Measurements from ENCODE around the gene TNNC2.
"Not testable (repeated sequence)": the region's sequence is repeated elsewhere in the genome, so short reads cannot be mapped to it uniquely, and the experiment has no call there.

Gene TNNC2

DNA sequence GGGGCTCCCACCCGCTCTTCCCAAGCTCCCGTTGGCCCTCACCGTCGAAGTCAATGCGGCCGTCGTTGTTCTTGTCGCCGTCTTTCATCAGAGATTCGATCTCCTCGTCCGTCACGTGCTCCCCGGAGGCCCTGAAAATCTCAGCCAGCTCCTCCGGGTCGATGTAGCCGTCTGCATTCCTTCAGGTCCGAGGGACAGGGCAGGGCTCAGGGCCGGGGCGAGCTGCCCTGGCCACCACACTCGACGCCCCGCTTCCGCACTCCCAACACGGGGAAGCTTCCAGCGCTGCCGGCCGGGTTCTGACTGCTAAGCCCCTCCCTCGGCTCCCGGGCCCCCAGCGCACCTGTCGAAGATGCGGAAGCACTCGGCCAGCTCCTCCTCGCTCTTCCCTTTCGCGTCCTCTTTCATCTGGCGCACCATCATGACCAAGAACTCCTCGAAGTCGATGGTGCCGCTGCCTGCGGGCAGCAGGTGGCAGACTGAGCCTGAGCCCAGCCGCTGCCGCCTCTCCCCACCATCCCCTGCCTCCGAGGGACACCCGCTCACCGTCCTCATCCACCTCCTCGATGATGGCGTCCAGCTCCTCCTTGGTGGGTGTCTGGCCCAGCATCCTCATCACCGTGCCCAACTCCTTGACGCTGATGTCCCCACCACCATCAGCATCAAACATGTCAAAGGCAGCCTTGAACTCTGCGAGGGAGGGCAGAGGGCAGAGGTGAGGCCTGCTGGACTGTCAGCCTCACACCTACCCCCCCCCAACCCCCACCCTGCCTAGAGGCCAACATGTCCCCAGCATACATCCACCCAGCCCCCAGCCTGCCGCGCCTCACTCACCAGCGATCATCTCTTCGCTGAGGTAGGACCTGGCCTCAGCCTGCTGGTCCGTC, 2.9 kb downstream of the TNNC2 start:
- in situ Hi-C loops (cut with MboI; ENCODE audit: low sequenced_read_pairs), result no loop called here

DNA sequence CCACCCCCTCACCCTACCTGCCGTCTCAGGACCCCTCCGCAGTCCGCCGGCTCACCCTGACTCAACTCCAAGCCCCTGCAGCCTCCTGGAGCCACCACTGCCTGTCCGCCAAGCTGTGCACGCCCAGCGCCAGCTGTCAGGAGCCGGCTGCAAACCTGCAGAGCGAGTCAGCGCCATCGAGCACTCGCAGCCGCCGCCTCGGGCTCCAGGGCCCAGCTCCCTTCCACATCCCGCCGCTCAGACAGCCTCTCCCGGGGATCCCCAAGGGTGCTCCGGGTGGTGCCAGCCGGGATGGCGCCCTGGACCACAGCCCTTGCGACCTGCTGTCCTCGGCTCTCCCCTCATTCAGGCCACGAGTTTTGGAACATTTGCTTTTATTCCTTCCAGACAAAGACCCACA, 4.3 kb downstream of the TNNC2 start:
- in situ Hi-C loops (cut with MboI; ENCODE audit: low sequenced_read_pairs), result no loop called here

- in situ Hi-C loops (cut with MboI; ENCODE audit: low sequenced_read_pairs), result no loop called here
Measured at GRCh38 chr20:45821947-45822346, 5.2 kb downstream of the TNNC2 start.

DNA sequence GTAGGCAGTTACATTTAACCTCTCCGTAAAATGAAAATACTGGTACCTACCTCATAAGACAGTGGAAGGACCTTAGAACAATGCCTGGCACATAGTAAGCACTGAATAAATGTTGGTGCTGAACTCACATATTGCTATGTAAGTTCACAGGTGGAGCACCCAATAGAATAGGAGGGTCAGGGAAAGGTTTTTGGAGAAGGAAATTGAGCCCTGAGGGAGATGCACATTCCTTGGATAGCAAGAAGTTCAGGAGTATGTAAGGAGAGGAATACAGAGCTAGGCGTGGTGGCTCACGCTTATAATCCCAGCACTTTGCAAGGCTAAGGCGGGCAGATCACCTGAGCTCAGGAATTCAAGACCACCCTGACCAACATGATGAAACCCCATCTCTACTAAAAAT, 7.6 kb downstream of the TNNC2 start:
- in situ Hi-C loops (cut with MboI; ENCODE audit: low sequenced_read_pairs), result no loop called here

GRCh38 chr20:45818239-45818638, 8.9 kb downstream of the TNNC2 start:
- in situ Hi-C loops (cut with MboI; ENCODE audit: low sequenced_read_pairs), result no loop called here

GRCh38 chr20:45817376-45818194, 9.5 kb downstream of the TNNC2 start:
- in situ Hi-C loops (cut with MboI; ENCODE audit: low sequenced_read_pairs), result no loop called here

- in situ Hi-C loops (cut with MboI; ENCODE audit: low sequenced_read_pairs), result no loop called here
Measured at GRCh38 chr20:45816951-45817350, 10.2 kb downstream of the TNNC2 start.

GRCh38 chr20:45814314-45814713, 12.8 kb downstream of the TNNC2 start:
- in situ Hi-C loops (cut with MboI; ENCODE audit: low sequenced_read_pairs), result no loop called here

- in situ Hi-C loops (cut with MboI; ENCODE audit: low sequenced_read_pairs), result no loop called here
Measured at GRCh38 chr20:45813489-45813888, 13.6 kb downstream of the TNNC2 start.

- in situ Hi-C loops (cut with MboI; ENCODE audit: low sequenced_read_pairs), result no loop called here
Measured at GRCh38 chr20:45813006-45813340, 14.1 kb downstream of the TNNC2 start.

DNA sequence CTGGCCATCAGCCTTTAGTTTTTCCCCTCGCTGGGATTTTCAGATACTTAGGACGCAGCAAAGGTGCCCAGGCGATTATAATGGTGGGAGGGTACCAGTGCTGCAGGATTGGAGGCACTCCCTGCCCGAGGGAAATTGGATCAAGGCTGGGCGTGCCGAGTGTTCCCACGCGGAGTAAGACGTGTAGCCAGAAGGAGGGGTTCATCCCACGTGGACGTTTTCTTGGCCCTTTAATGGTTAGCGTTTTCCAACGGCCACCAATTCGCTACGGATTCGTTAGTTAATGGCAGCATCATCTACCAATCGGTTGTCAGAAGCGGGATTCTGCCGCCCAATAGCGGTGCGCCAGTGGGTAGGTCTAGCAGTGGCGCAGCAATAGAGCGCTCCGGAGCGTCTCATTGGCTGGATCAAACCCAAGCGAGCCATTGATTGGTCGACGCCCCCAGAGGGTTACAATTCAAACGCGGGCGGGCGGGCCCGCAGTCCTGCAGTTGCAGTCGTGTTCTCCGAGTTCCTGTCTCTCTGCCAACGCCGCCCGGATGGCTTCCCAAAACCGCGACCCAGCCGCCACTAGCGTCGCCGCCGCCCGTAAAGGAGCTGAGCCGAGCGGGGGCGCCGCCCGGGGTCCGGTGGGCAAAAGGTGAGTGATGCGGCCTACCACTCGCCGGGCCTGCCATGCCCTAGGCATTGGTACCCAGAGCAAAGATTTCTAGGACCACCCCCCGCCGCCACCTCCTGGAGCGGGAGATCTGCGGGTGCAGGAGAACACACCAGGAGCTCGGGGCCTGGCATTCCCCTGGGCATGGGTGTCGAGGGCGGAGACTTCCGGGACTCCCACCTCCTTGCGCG, 14.7 kb downstream of the TNNC2 start, which contains the start of gene UBE2C:
Gene UBE2C (plus strand): TSS at position 488 of the 849 bp plus-strand sequence. CDS start 52 bp downstream, at position 540.
- in situ Hi-C loops (cut with MboI; ENCODE audit: low sequenced_read_pairs), result no loop called here

DNA sequence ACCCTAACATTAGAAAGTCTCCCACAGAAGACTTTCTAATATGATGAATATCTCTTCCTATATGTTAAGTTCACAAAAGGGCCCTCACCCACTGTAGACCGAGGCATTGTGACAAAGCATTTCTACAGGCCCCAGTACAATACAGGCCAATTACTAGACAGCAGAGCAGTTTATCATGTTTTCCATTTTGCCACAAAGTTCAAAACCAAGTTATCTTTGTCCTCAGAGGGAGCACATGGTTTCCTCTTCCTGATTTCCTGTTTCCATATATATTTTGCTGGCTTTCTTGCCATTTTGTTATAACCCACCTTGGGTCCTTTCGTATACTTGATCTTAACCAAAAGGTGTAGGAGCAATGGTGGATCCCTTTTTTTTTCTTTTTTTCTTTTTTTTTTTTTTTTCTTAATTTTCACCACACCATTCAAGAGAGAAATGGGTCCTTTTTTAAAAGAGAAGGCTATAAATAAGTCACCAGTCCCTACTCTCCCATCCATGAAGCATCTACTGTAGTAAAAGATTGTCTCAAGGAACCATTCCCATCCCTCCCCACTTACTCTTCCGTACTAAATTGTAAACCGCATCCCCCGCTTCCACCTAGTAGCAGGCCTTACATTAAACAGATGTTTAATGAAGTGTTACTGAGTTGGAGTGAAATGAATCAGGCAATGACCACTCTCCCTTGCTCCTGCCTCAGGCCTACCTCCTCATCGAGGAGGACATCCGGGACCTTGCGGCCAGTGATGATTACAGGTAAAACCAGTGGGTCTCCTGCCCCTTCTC, 16.7 kb downstream of the TNNC2 start:
- in situ Hi-C loops (cut with MboI; ENCODE audit: low sequenced_read_pairs), result no loop called here

DNA sequence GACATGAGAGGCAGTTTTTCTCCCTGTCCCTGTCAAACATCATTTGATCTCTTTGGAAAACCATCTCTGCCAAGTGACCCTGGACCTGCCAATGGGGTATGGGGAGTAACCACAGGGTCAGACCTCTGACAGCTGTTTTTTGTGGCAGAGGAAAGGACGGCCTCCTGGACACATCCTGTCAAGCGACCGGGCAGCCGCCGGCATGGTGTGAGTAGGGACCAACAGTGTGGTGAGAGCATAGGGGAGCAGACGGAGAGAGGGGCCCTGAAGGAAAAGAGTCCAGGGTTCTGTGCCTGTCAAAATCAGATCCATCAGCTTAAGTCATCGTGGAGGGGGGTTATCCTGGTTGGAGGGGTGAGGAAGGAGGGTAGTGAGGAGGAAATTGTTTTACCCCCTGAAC, 25.3 kb downstream of the TNNC2 start:
- in situ Hi-C loops (cut with MboI; ENCODE audit: low sequenced_read_pairs), result no loop called here

DNA sequence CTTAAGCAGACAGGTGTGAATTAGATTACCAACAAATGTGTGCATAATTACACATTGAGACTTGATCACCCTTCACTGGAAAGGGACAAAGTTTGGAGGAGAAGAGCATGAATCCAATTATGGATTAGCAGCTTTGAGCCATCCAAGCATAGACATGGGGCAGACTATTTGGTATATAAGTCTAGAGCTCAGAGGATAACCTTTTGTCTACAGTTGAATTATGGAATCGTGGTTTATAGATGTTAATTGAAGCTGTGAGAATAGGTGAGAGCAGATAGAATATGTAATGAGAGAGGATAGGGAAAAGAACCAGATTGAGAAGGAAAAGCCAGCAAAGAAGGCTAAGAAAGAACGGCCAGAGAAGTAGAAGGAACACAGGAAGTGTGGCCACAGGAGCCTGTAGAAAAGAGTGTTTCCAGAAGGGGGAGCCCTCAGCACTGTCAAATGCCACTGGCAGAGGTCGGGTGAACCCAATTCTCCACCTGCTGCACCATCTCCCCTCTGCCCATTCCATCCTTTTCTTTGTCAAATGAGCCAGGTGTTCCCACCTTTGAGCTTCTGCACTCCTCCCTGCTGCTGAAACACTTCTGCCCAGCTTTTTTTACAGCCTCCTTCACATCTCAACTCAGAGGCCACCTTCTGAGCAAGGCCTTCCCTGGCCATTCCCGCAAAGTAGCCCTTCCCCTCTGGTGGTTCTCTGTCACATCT, 28.0 kb downstream of the TNNC2 start:
- in situ Hi-C loops (cut with MboI; ENCODE audit: low sequenced_read_pairs), result no loop called here

- in situ Hi-C loops (cut with MboI; ENCODE audit: low sequenced_read_pairs), result not testable (repeated sequence)
Measured at GRCh38 chr20:45797955-45798354, 29.2 kb downstream of the TNNC2 start.

- in situ Hi-C loops (cut with MboI; ENCODE audit: low sequenced_read_pairs), result not testable (repeated sequence)
Measured at GRCh38 chr20:45797510-45797909, 29.6 kb downstream of the TNNC2 start.

DNA sequence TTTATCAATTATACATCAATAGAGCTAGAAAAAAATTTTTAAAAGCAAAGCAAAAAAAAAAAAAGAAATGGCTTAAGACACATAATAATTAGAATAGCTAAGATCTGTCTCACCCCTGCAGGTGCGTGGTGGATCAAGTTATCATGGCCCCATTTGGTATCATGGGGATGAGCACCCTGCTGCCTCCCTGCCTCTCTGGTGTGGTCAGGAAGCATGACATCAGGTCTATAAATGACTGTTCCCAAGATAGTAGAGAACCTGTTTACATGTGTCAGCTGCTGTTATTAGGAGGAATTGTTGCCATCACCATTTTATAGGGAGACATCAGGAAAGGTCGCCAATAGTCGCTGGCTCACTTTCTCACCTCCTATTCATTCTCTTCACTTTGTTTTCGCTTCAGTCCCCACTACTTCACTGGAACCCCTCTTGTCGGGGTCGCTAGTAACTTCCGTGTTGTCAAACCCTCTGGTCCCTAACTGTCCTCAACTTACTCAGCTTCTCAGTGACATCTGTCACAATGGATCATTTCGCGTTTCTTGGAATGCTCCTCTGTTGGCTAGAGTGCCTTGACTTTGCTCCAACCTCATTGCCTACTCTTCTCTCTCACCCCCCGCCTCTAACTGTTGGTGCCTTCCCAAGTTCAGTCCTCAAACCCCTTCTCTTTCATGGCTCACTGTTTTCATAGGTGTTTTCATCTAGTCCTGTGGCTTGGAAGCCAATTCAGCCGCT, 30.6 kb downstream of the TNNC2 start:
- in situ Hi-C loops (cut with MboI; ENCODE audit: low sequenced_read_pairs), result no loop called here

DNA sequence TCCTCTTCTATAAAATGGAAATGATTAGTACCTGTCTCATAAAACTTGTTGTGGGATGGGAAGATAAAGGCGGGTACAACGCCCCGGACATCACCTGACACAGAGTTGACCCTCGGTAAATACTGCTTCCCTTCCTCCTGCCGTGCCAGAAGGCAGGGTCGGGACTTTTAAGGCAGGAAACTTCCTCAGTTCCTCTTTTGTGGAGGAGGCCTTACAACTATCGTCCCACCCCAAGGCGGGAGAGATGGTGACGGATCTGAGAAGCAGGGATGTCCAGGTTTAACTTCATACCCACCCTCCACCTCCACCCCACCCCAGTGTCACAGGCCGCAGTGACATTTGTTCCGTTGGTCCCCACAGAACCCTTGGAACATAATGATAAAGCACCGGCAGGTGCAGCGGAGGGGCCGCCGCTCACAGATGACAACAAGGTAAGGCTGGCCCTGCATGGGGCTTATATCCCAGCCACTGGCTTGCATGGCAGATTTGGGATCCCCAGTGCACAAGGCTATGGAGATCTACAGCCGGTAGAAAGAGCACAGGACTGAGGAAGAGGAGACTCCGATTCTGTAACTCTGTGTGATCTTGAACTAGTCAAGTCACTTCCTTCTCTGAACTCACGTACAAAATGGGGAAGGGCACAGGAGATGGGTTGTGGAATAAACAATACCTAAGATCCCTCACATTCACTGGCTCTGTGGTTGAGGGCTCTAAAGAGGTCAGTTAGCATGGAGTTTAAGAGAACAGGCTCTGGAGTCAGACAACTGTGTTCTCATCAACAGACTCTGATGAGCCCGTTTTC, 34.6 kb downstream of the TNNC2 start:
- in situ Hi-C loops (cut with MboI; ENCODE audit: low sequenced_read_pairs), result no loop called here
